DND-41 (cell line): ENCODE data around the gene PHKB.

Source experiments
- CTCF ChIP-seq: IDR thresholded peaks from 2 replicates; pipeline ENCODE4 v1.5.1; 2012; ENCODE audit warnings: borderline replicate concordance, low read length, moderate library complexity, mild to moderate bottlenecking; ENCODE audit not compliant: poor library complexity, severe bottlenecking; ENCODE audit errors: extremely low read depth
- EZH2 ChIP-seq: IDR thresholded peaks from 3 replicates; pipeline ENCODE4 v1.6.1; 2012; ENCODE audit warnings: borderline replicate concordance, low read depth, mild to moderate bottlenecking, moderate library complexity, low read length, inconsistent platforms; ENCODE audit not compliant: severe bottlenecking

DNA sequence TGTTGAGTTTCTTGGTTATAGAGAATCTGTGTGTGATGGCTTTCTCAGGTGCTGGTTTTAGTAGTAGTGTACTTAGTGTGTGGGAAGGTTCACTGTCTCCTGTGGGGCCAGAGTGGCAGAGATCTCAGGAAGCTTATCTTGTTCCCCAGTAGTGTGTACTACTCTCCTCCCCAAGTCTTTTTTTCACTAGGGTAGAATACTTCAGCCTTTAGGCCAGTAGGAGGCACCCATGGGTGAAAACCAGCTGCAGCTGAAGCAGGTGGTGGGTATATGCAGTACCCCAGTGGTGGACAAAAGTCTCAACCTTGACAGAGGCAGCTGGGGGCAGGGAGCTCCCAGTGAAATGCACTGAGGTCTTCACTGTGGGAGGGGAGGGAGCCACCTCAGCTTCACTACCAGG, 109.9 kb downstream of the PHKB start:
- no peak for TF ChIP-seq CTCF
- no peak for TF ChIP-seq EZH2
